Measurements from ENCODE around the gene LCE2A.
"Not testable (repeated sequence)": the region's sequence is repeated elsewhere in the genome, so short reads cannot be mapped to it uniquely, and the experiment has no call there.

The LCE2A gene

GRCh38 chr1:152697701-152698600 lies at the start of gene LCE2A:
Gene LCE2A, plus strand, starts transcription at chr1:152698345. Its CDS starts 557 bp downstream, at chr1:152698902.
- no peak for DNase-seq

- no peak for DNase-seq
Observed at GRCh38 chr1:152654110-152654509, 44.0 kb upstream of the LCE2A start.

- DNase-seq = no peak
Observed at GRCh38 chr1:152656459-152656858, 41.7 kb upstream of the LCE2A start.

DNA sequence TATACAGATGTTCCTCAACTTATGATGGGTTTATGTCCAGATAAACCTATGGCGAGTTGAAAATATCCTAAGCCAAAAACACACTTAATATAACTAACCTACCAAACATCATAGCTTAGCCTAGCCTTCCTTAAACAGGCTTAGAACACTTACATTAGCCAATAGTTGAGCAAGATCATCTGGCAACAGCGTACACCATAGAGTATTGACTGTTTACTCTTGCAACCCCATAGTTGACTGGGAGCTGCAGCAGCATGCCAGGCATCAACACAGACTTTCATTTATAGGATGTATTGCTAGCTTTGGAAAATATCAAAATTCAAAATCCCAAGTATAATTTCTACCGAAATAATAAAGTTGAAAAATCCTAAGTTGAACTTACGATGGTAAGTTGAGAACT lies 40.5 kb upstream of the LCE2A start:
- DNase-seq = no peak

GRCh38 chr1:152658649-152659048 lies 39.5 kb upstream of the LCE2A start:
- no peak for DNase-seq

- no peak for DNase-seq
Observed at GRCh38 chr1:152663098-152663497, 35.0 kb upstream of the LCE2A start, which contains the start of gene LCE2D. Gene LCE2D, plus strand, starts transcription at chr1:152663380. Its CDS starts 726 bp downstream, at chr1:152664106.

DNA sequence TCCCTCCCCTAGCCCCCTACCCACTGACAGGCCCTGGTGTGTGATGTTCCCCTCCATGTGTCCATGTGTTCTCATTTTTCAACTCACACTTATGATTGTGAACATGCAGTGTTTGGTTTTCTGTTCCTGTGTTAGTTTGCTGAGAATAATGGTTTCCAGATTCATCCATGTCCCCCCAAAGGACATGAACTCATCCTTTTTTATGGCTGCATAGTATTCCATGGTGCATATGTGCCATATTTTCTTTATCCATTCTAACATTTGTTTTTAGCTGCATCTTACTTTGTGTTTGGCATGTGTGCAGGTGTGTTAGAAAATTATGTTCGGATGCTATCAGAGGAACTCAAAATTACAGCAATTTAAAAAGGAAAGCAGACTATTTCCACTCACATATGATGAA lies 32.0 kb upstream of the LCE2A start:
- not testable (repeated sequence) for DNase-seq

- DNase-seq = no peak
Observed at GRCh38 chr1:152667648-152668047, 30.5 kb upstream of the LCE2A start.

GRCh38 chr1:152673016-152673415 lies 25.1 kb upstream of the LCE2A start:
- no peak for DNase-seq

DNA sequence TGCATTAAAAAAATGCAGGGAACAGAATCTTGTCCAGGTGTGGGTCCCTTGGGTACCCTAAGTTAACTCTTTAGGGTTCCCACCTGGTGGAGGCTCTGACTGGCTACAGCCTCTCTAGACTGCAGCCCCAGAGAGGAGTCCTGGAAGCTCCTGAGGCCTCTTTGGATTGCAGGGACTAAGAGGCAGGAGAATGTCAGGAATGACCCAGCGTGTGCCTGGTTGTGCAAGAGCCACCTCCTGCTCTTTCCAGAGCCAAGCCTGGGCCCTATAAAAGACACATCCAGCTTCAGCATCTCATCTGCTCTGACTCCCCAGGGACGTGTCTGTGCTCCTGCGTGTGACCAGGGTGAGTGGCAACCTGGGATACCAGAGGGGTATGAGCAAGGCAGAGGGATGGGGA lies 23.2 kb upstream of the LCE2A start, which contains the start of gene LCE2C:
Gene LCE2C, plus strand, starts transcription at position 297 of the 400 bp plus-strand sequence. CDS start 737 bp downstream, outside the sequence.
- DNase-seq = not testable (repeated sequence)

- no peak for DNase-seq
Observed at GRCh38 chr1:152679459-152679858, 18.7 kb upstream of the LCE2A start.

DNA sequence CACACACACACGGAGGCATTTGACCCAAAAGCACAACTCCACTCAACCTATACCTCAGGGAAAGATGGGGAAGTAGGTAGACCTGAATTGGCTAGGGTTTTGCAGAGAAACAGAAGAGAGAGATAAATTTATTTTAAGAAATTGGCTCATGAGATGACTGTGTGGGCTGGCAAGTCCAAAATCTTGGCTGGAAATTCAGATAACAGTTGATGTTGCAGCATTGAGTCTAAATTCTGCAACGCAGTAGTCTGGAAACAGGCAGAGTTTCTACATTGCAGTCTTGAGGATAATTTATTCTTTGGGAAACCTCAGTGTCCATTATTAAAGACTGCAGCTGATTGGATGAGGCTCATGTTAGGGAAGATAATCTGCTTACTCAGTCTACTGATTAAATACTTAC lies 16.5 kb upstream of the LCE2A start:
- DNase-seq = no peak

- no peak for DNase-seq
Observed at GRCh38 chr1:152683846-152684245, 14.3 kb upstream of the LCE2A start.

GRCh38 chr1:152685823-152686222 lies 12.3 kb upstream of the LCE2A start, which contains the start of gene LCE2B:
Gene LCE2B, plus strand, starts transcription at chr1:152686123. Its CDS starts 721 bp downstream, at chr1:152686844.
- DNase-seq = not testable (repeated sequence)

DNA sequence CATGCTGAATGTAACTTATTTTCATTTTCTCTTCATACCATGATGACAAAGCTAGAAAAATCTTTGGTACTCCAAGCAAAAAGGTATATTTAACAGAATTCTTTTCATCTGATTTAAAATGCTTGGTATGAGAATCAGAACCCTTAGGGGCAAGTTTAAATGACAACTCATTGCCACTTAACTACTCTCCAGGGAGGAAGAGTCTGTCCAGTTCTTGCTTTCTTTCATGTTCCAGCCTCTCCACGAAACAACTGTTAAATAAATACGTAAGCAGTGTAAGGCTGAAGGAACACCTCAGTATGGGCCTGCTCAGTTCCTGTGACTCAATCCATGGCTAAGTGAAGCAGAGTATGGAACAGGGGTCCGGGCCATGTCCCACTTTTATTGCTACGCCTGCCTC lies 1.6 kb downstream of the LCE2A start:
- no peak for DNase-seq

- no peak for DNase-seq
Observed at GRCh38 chr1:152707860-152708259, 9.7 kb downstream of the LCE2A start, which contains the start of gene LCE4A. Gene LCE4A, plus strand, starts transcription at chr1:152708160. Its CDS starts 916 bp downstream, at chr1:152709076.

DNA sequence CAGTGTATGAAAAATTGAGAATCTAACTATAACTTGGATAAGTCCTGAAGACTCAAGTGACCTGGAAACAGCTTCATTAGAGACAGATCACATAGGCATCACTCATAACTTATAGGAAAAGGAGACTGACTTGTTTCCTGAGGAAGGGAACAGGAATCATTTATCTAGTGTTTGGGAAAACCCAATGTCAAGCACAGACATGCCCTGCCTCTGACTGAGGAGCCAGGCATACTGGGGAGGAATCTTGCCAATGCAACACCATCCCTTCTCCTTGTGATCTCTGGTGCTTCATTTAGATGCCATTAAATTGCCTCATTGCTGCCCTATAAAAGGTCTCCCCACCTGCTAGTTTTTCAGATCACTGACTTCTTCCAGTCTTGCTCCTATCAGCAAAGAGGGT lies 20.1 kb downstream of the LCE2A start:
- DNase-seq = no peak

GRCh38 chr1:152725261-152725660 lies 27.1 kb downstream of the LCE2A start:
- DNase-seq = no peak

DNA sequence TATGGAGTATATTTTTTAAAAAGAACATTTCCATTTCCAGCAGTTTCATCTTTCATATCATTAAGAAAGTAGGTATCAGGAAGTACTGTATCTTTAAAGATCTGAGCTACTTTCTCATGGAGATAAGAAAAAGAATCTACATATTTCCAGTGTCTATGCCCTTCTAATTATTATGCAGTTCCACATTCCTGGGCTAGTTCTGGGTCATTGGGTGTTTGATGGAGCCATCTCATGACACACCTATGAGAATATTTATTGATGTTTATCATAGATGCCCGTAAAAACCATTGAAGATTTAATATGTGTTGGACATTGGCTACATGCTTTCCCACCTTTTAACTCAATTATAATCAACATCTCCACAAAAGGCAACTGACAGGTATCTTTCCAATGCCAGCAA lies 30.8 kb downstream of the LCE2A start:
- no peak for DNase-seq

DNA sequence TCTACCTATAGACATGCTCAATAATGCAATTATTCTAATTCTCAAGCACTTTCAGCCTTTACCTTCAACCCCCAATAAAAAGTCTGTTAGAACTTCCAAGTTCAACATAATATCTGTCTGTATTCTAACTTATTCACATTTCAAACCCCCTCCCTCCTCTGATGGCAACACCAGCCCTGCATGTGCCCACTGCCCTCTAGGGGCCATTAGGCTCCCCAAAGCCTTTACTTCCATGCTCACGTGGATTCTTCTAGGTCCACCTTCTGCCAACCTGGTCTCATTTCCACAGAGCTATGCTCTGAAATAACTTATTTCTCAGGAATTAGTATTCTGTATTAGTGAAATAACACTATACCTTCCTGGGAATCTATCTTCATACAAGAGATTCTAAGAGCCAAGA lies 37.5 kb downstream of the LCE2A start:
- DNase-seq = no peak

- DNase-seq = no peak
Observed at GRCh38 chr1:152737997-152738396, 39.9 kb downstream of the LCE2A start.

GRCh38 chr1:152739841-152740240 lies 41.7 kb downstream of the LCE2A start:
- no peak for DNase-seq

DNA sequence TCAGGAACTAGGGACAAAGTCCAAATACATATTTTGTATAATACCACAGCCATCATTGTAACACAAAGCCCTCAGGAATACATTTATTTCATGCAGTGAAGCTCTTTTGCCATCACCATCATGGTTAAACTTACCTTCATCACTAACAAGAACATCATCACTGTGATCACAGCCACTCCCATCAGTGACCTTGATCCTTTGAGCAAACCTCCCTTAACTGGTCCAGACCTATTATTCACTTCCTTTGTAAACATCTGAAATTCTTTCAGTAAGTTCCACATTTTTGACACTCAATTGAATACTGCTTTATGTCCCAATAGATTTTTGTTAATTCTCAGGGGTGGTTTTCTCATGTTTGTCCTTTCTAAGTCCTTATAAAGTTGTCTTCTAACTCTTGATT lies 43.5 kb downstream of the LCE2A start:
- no peak for DNase-seq

All from activated CD8-positive, alpha-beta memory T cell treated with anti-CD3 and anti-CD28 coated beads, Interleukin-2, amount 50 U/mL, for 4 hours (primary cell).